ENCODE data around the gene XRCC4.
A peak's percentile ranks its signal among the peaks of the same experiment; 100 is the strongest.
"Not testable (repeated sequence)": the region's sequence is repeated elsewhere in the genome, so short reads cannot be mapped to it uniquely, and the experiment has no call there.

The XRCC4 gene

DNA sequence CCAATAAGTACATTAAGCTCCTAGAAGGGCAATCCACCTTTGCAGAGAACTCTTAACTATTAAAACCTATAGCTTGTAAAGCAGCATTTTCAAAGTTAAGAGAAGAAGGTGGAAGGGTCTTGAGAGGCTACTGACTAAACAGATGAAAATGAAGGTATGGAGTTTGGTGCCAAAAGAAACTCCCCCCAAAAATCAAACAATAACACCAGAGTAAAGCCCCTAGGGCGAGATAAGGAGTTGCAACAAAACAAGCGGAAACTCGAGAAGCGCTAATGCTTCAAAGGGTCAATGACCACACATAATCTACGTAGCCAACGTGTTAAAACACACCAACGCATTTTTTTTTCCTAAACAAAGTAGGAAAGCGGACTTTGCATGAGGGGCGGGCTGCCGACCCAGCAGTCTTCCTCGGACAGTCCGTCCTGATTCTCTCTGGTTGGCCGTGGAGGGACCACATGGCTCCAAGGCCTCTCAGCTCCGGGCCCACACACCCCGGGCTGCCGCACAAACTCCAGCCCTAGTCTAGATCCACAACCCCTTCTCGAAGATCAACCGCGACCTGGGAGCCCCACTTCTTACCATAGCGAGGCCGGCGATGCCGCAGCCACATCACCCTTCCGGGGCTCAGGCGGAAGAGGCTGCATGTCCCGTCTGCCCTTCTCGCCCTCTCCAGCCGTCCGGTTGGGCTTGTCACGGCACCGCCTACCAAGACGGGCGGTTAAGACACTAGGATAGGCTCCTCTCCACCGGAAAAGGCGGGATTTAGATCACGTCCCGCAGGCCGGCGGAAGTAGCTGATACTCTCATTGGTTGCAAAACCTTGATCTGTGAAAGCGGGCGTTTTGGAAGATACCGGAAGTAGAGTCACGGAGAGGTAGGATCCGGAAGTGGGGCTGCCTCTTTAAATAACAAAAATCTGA lies at the start of gene XRCC4, which contains the start of gene TMEM167A:
XRCC4 (plus strand) TSS at position 806 of the 920 bp plus-strand sequence. CDS start 27,373 bp downstream, outside the sequence.
TMEM167A (minus strand) TSS at position 653 of the 920 bp plus-strand sequence; CDS start at position 582, 71 bp downstream.
- DNase-seq (ENCODE audit: low read depth), result peak; percentile 96

DNA sequence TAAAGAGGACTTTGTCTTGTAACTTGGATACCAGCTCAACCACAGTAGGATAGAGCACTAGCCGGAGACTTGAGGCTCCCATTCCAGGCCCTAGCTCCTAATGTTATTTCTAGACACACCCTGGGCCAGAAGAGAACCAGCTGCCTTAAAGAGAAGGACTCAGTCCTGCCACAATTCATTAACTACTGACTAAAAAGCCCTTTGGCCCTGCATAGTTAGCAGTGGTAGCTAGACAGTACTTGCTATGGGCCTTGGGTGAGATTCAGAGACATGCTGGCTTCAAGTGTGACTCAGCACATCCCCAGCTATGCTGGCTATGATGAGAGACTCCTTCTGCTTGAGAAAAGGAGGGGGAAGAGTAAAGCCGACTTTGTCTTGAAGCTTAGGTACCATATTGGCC lies 47.4 kb upstream of the XRCC4 start:
- DNase-seq (ENCODE audit: low read depth), result peak; percentile 46

DNA sequence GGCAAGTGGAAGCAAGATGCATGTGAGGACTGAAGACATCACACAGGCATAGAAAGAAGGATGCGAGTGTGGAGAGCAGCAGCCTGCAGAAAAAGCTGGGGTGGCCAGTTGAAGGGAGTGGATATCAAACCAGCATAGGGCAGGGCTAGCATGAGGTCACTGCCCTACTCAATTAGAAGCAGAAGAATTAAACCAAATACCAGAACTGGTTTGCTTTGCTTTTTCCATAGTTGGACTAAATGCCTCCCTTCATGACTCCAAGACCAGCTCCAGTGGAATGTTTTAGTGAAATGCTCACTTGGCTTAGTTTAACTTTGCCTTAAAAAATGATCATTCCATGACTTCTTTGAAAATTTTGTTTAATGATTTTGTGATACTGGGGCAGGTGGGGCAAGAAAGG lies 46.0 kb upstream of the XRCC4 start:
- DNase-seq (ENCODE audit: low read depth), result peak; percentile 37

DNA sequence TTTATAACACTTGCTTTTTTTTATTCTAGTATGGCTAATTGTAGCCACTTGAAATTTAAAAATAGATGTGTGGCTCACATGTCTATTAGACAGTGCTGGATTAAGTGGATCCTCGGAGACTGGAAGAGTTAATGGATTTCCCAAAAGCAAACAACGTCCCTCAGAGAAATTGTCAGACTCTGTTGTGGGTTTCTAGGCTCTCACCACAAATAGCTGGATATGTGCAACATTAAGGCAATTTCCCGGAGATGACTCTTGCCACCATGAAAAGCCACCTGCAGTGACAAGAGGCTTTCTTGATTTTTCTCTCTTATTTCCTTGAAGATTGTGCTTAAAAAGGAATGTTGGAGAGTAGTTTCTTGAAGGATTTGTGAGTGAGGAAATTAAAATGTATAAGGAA lies 43.3 kb upstream of the XRCC4 start:
- DNase-seq (ENCODE audit: low read depth), result no peak

DNA sequence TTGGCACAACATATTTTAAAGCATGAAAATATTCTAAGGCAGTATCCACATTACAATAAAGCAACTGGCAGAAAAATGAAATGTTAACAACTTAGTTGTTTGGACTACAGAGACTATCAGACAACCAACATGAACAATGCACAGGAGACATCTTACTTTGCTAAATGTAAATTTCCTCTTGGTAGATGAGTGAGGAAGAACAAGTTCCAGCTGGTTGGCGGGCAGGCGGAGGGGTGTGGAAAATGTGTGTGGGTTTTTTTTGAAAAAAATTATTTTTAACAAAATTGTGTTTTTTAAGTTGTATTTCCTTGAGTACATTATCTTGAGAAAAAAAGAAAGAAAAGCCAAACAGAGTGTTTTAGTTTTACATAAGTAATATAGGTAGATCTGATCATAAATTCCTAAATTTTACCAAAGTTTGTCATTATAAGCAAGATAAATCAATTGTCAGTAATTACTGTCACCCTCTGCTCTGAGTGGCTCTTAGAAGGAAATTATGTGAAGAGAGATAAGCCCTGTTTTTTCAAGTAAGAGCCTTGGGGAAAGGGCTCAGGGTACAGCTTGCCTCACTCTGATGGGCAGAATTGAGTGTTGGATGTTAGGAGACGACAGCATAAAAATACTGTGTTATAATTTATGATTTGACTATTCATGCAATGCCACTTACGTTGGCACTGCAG lies 42.7 kb upstream of the XRCC4 start:
- DNase-seq (ENCODE audit: low read depth), result no peak

DNA sequence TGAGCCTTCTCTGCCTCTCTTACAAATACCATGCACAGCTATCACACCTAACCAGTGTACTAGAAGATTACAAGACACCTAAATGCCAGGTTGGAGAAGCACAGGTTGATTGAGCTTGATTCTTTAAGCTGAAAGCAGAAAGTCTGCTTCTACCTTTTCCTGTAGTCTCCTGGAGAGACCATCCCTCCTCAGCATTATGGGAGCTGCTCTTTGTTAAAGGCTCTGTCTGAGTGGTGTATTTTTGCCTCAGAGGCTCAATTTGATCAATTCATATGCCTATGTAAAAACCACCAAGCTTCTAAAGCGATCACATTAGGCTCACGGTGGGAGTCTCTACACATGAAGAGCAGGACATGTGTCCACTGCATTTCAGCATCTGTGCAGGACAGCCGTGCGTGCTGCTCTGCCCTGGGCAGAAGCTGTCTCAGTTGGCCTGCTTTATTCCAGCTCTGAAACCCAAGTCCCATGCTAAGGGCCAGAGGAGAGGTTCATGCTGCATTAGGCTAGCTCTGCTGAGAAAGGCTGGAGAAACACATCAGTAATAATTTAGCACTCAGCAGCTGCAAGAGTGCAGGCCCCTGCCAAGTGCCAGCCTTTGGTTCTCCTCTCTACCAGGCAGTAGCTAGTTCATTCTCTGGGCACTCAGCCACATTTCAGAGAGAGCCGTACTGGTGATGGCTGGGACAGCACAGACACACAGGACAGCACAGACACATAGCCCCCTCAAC lies 41.8 kb upstream of the XRCC4 start:
- no peak for DNase-seq (ENCODE audit: low read depth)

DNA sequence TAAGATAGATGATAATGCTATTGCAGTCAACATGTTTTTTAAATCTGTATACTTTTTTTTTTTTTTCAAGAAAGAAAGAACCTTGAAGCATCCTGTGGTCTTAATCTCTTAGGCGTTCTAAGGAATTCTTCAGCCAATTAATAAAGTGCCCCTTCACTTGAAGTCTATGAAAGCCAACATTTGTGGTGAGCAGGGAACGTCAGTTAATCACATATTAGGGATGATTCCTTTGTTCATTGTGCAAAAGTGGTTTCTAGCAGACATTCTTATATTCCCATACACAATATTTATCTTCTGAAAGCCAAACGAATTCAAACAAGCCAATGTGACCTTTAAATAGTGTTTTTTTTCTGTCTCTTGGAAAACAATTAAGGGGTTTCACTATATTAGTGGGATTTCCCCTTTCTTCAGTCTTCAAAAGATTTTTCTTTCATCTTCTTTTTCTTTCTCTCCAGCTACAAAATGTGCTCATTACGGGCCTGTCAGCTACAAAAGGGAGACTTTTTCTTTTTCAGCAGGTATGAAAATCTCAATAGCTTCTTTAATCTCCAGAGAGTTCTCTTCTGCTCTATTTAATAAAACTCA lies 40.3 kb upstream of the XRCC4 start:
- no peak for DNase-seq (ENCODE audit: low read depth)

DNA sequence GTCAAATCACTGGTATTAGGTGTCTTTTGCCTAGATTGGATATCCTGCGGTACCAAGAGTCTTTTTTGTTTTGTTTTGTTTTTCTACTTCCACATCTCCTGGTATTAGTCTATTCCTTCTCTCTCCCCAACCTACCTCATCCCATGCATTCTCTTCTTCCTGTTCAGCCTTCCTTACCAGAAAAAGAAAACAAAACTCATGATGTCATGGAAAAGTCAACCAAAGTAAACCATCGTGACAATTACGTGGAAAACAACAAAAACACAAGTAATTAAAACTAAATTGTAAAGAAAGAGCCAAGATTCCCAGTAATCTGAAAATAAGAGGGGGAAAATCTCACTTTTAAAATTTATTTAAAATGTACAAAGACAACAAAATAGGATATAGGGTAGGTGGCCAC lies 38.4 kb upstream of the XRCC4 start:
- no peak for DNase-seq (ENCODE audit: low read depth)

DNA sequence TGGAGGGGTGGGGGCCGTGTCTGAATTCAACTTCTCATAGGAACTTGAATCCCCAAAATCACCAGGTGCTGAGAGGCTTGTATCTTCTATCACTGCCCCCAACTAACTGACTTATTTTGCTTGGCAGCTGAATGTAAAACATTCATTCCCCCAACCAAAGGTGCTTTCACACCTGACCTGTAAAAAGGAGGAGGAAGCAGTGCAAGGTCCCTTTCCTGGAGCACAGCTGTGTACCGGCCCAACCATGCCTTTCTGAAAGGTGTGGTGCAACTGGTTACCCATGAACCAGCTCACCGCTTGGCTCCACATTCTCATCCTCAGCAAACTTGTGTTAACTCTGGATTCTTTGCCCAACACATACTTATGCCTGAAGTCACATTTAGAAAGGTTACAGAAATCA lies 34.8 kb upstream of the XRCC4 start:
- no peak for DNase-seq (ENCODE audit: low read depth)

DNA sequence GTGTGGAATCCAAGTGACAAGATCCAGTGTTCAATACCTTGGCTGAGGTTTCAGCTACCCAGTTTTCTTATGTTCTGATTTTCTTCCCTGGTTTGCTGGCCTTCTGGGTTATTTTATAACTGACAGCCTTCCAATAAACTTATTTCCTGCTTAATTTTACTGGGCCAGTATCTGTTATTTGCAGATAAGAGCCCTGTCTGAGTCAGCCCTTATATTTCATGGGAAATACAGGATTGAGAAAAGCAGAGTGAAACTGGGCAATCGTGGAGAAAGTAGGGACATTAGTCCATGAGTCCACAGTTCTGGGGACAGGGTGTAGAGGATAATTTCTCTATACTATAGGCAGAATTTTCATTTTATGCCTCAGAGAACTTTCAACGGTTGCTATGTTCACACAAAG lies 32.4 kb upstream of the XRCC4 start:
- no peak for DNase-seq (ENCODE audit: low read depth)

DNA sequence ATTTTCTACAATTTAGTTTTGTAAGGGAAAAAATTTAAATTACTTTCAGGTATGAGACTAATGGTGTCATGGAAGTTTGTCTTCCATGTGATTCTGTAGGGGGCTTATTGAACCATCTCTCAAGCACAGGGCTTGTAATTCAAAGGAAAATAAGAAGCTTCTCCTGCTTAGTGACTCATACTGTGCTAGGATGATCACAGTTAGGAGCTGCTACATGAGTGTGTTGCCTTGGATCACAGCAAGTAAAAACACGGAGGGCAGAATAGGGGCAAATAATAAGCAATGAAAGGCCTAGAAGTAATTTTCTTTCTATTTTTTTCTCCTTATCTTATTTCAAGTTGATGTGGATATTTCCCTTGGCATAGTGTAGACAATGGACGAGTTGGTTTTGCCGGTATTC lies 29.1 kb upstream of the XRCC4 start:
- no peak for DNase-seq (ENCODE audit: low read depth)

DNA sequence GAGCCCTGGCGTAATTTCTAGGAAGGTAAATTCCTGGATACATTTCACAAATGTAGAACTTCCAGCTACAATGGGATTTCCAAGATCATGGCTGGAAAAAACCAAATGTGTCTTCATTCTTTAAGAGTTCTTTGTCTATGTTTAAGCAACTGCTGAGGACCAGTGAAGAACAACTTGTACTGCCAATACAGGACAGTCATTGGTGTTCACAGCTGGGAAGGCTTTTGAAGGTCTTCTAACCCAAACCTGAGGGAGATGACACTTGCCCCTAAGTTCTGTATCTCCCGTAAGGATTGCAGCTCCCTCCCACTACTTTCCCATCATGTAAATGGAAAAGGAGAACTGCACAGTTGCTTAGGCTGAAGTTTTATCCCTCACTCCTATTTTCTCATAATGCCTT lies 28.5 kb upstream of the XRCC4 start:
- DNase-seq (ENCODE audit: low read depth), result no peak

DNA sequence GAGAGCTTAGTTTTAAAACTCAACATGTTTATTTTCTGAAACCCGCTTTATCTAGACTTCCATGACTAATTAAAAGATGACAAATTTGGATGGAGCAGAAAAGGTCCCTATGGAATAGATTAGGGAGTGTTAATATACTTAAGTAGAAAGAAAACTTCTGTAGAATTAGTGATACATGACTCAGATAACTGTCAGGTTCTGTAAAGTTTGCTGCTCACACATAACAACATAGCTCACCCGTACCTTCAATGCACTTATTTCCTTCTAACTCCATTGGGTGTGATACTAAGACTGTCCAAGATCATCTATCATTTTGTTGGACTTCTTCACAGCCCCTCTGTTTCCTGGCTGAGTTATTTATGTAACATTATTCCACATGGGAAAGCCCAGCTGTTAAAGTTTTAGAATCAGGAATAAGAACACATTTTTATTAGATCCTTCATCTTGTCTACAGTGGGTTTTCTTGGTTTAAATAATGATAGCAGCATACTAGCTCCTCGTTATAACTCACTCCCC lies 27.9 kb upstream of the XRCC4 start:
- DNase-seq (ENCODE audit: low read depth), result no peak

DNA sequence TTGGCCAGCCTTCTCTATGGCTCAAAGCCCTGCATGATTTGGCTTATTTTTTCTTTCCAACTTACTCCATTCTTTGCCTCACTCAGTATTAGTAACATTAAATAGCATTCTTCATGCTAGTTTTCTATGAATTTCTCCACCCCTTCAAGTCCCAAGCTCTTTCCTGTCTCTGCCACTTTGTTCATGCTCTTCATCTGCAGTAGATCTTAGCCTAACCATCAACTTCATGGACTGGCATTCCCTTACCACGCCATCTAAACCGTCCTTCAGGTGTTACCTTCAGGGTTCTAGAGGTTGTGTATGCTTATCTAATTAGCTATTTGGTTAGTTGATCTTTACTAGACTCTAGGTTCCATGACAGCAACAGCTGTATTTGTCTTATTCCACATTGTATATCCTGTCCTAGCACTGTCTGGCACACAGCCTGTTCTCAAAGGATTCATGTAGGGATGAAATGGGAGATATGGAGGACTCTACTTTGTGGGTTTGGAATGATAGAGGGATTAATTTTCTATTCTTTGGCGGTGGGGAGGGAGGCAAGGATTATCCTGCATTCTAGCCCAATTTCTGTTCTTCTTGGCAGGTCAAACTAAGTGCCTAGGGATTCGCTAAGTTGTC lies 26.5 kb upstream of the XRCC4 start:
- DNase-seq (ENCODE audit: low read depth), result no peak

DNA sequence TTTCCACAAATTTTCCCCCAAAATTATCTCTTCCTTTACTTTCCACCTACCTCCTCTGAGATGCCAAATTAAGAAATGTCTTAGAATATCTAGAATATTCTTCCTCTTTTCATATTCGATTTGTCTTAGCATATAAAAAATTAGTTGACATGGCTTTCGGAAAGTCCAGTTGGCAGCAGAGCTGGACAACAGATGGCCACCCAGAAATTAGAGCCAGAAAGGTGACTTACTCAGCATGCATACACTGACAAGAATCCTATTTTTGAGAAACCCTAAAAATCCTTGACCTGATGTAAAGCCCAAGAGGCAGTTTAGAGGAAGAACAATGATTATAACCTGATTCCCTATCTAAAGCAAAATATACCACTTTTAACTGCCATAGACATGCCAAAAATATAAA lies 22.2 kb upstream of the XRCC4 start:
- DNase-seq (ENCODE audit: low read depth), result no peak

DNA sequence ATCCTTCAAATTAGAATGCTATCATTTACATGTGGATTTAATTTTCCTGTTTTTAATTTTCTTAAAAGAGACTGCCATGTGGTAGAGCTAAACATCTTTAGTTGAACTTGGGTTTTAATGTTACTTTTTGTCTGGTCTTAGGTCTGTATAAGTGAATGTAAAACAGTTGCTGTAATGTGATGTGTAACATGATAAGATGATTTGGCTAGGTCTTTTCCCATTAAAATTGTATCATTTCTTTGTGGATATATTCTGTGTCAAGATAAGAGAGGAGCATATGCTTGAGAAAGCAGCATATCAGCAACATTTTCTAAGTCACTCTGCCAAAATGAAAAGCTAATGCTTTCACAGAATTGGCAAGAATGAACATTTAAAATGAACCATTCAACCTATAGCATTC lies 18.6 kb upstream of the XRCC4 start:
- no peak for DNase-seq (ENCODE audit: low read depth)

DNA sequence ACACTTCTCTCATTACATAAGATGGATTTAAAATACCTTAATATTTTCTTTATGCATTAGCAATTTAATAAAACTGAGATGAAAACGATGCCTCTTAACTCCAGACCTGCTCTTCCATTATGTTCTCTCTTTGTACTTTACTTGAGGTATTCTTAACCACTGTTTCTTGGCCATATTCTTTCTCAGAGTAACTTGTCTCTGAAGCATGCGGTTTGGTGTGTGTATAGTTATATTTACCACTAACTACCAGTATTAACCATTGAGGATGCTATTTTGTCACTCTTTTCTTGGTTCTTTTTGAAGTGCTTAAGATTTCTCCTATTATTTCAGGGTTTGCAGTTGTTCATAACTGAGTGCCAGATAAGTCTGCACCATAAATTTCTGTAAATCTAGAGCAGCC lies 18.0 kb upstream of the XRCC4 start:
- no peak for DNase-seq (ENCODE audit: low read depth)

DNA sequence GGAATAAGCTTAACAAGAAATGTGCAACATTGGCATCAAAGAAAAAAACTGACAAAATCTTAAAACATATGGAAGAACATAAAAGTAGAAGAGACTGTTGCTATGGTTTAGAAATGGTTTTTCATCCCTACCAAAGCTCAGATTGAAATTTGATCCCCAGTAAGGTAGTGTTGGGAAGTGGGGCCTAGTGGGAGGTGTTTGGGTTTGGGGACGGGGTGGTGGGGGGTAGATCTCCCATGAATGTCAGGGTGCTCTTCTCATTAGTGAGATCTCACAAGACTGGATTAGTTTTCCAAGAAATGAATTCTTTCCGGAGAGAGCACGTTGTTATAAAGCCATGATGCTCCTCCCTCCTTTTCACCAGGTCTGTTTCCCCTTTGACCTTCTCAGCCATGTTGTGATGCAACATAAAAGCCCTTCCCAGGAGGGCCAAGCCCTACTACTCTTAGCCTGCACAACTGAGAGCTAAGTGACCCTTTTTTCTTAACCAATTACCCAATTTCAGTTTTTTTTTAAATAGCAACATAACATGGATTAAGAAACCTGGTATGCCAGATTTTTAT lies 10.7 kb upstream of the XRCC4 start:
- DNase-seq (ENCODE audit: low read depth), result no peak

DNA sequence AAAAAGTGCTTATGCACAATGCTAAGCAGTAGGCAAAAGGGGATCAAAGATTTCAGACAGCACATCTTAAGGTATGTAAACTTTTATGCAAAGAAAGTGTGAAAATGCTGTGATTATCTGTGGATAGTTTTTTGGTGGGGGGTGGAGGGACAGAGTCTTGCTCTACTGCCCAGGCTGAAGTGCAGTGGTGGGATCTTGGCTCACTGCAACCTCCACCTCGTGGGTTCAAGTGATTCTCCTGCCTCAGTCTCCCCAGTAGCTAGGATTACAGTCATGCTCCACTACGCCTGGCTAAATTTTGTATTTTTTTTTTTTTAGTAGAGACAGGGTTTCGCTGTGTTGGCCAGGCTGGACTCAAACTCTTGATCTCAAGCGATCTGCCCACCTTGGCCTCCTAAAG lies 10.0 kb upstream of the XRCC4 start:
- not testable (repeated sequence) for DNase-seq (ENCODE audit: low read depth)

DNA sequence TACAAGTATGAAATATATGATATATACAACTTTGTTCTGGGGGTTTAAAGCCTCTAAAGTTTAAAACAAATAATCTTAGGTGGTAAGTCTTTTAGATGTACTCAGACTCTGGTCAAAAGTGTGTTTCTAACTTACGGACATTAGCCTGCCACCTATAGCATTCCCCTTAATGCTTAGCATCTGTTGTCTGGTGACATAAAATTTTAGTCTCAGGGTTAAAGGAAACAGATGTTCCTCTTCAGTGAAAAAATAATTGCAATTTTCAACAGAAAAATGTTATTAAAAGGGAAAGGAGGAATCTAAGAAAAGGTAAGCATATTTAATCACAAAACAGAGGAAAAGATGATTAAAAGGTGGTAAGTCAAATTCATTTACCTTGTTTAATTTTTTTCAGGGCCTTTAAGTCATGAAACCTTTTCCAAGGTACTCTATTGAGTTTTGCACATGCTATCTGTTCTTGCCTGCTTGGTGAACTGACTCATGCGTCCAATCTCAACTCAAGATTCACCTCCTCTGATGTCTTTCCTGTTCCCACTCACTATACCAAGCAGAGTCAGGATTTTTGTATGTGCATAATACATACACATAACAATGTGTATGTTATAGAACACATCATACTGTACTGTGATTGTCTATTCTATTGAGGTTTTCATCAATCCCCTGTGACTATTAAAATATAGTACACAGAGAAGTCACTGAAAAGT lies 8.1 kb upstream of the XRCC4 start:
- DNase-seq (ENCODE audit: low read depth), result no peak
